Tongue (tissue), 2 donors: ENCODE results near the gene KBTBD12. TPM values are rescaled to one million over a fixed set of nuclear protein-coding genes. Genes with fewer than 3 reads are reported as not detected.
A peak's percentile ranks its signal among the peaks of the same experiment; 100 is the strongest.
"Not testable (repeated sequence)": the region's sequence is repeated elsewhere in the genome, so short reads cannot be mapped to it uniquely, and the experiment has no call there.

Experiments used
- DNase-seq: peaks from one replicate; pipeline ENCODE4 v3.0.0-alpha.2; 2015
- total RNA-seq: library from RNA; depleted of rRNA; stranded (reverse); fragments of >200 nt; gene quantifications from one replicate; pipeline ENCODE4 v1.2.3, GENCODE V29; 2014

Gene KBTBD12
- total RNA-seq: 38.2 TPM

- DNase-seq: peak; percentile 81
Measured at GRCh38 chr3:127915115-127915936, at the start of gene KBTBD12. Gene KBTBD12 (plus strand): TSS chr3:127915232. CDS start chr3:127923062, 7,830 bp downstream.

- DNase-seq: no peak
Measured at GRCh38 chr3:127865941-127866340, 49.1 kb upstream of the KBTBD12 start.

- DNase-seq: no peak
Measured at GRCh38 chr3:127867412-127867811, 47.6 kb upstream of the KBTBD12 start.

- no peak for DNase-seq
Measured at GRCh38 chr3:127867986-127868385, 47.0 kb upstream of the KBTBD12 start.

GRCh38 chr3:127870156-127870555 lies 44.9 kb upstream of the KBTBD12 start:
- peak; percentile 16 for DNase-seq

GRCh38 chr3:127874097-127874496 lies 40.9 kb upstream of the KBTBD12 start:
- not testable (repeated sequence) for DNase-seq

- no peak for DNase-seq
Measured at GRCh38 chr3:127881586-127881985, 33.4 kb upstream of the KBTBD12 start.

- DNase-seq: peak; percentile 24
Measured at GRCh38 chr3:127884041-127884440, 31.0 kb upstream of the KBTBD12 start.

- no peak for DNase-seq
Measured at GRCh38 chr3:127886231-127886955, 28.6 kb upstream of the KBTBD12 start.

- DNase-seq: no peak
Measured at GRCh38 chr3:127886956-127887231, 28.1 kb upstream of the KBTBD12 start.

GRCh38 chr3:127887321-127887720 lies 27.7 kb upstream of the KBTBD12 start:
- no peak for DNase-seq

- DNase-seq: no peak
Measured at GRCh38 chr3:127888156-127888555, 26.9 kb upstream of the KBTBD12 start.

GRCh38 chr3:127888564-127889107 lies 26.4 kb upstream of the KBTBD12 start:
- DNase-seq: no peak

- no peak for DNase-seq
Measured at GRCh38 chr3:127889461-127889863, 25.6 kb upstream of the KBTBD12 start.

- no peak for DNase-seq
Measured at GRCh38 chr3:127889976-127890650, 24.9 kb upstream of the KBTBD12 start.

- DNase-seq: not testable (repeated sequence)
Measured at GRCh38 chr3:127890651-127891290, 24.3 kb upstream of the KBTBD12 start.

- DNase-seq: no peak
Measured at GRCh38 chr3:127894481-127894880, 20.6 kb upstream of the KBTBD12 start.

GRCh38 chr3:127899200-127899599 lies 15.8 kb upstream of the KBTBD12 start:
- no peak for DNase-seq

- no peak for DNase-seq
Measured at GRCh38 chr3:127899766-127900165, 15.3 kb upstream of the KBTBD12 start.

GRCh38 chr3:127900536-127900935 lies 14.5 kb upstream of the KBTBD12 start:
- no peak for DNase-seq

- DNase-seq: no peak
Measured at GRCh38 chr3:127902486-127902885, 12.5 kb upstream of the KBTBD12 start.

GRCh38 chr3:127903611-127904375 lies 11.2 kb upstream of the KBTBD12 start:
- DNase-seq: no peak
